Body of pancreas (tissue), 4 donors: ENCODE measurements around the gene PDE7B.

Experiments used
- POLR2A ChIP-seq, 3 donors: fragments of 450-650 bp; IDR thresholded peaks; one replicate each; pipeline ENCODE4 v1.6.1; 2016; ENCODE audit warnings: antibody characterized with exemption in 3 of 3, mild to moderate bottlenecking in 2 of 3
- TF ChIP-seq, protein P1 (sequence below), 7 experiments: fragments of 450-650 bp in 4 of 7; fragments of 200-600 bp in 3 of 7; sonication (generic) in 3 of 7; IDR thresholded peaks; one replicate each; pipeline ENCODE4 v1.5.1; 2016 to 2019; ENCODE audit warnings: antibody characterized with exemption in 7 of 7

GRCh38 chr6:135833771-135834170, 17.7 kb upstream of the PDE7B start:
- TF ChIP-seq, protein P1, sequence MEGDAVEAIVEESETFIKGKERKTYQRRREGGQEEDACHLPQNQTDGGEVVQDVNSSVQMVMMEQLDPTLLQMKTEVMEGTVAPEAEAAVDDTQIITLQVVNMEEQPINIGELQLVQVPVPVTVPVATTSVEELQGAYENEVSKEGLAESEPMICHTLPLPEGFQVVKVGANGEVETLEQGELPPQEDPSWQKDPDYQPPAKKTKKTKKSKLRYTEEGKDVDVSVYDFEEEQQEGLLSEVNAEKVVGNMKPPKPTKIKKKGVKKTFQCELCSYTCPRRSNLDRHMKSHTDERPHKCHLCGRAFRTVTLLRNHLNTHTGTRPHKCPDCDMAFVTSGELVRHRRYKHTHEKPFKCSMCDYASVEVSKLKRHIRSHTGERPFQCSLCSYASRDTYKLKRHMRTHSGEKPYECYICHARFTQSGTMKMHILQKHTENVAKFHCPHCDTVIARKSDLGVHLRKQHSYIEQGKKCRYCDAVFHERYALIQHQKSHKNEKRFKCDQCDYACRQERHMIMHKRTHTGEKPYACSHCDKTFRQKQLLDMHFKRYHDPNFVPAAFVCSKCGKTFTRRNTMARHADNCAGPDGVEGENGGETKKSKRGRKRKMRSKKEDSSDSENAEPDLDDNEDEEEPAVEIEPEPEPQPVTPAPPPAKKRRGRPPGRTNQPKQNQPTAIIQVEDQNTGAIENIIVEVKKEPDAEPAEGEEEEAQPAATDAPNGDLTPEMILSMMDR (IDR thresholded peaks at IDR 0.05), result no peak
- TF ChIP-seq POLR2A (IDR thresholded peaks at IDR 0.05), result no peak
